ENCODE data around the gene METRNL.
"Not testable (repeated sequence)": the region's sequence is repeated elsewhere in the genome, so short reads cannot be mapped to it uniquely, and the experiment has no call there.

The METRNL gene

DNA sequence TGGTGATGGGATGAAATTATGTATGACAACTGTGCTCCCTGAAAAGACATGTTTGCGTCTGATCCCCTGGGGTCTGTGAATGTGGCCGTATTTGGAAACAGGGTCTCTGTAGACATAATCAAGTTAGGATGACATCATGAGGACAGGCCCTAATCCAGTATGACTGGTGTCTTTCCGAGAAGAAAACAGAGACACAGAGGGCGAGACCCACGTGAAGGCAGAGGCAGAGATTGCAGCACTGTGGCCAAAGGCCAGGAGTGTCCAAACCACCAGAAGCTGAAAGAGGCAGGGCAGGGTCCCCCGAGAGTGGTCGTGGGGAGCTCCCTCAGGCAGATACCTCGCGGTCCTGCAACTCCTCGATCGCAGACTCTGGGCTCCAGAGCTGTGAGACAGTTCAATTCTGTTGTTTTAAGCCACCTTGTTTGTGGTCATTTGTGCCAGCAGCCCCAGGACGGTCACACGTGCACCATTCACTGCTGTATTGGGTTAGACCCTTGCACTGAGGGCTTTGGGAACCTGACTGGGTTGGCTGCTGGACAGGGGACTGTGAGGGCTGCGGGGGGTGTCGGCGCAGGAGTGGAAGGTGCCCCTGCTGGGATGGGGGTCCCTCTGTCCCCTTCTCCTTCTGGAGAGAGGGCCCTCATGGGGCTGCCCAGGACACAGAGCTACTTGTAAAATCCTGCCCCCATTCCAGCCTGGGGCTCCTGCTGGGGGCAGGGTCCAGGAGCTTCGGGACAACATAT, 27.7 kb downstream of the METRNL start:
- no peak for DNase-seq (ENCODE audit: low spot score)

DNA sequence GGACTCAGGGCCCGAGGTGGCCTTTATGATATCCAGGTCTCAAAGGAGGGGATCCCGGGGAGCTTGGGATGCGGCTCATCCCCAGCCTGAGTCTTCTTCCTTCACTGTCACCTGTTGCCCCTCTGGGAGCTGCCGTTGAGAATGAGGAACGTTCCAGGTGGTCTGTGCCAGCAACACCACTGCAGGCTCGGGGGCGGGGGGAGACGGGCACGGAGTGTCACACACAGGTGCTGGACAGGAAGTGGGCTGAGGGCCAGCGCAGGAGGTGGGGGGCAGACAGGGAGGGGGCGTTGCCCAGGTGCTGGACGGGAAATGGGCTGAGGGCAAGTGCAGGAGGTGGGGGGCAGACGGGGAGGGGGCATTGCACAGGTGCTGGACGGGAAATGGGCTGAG, 28.2 kb downstream of the METRNL start:
- DNase-seq (ENCODE audit: low spot score), result no peak

DNA sequence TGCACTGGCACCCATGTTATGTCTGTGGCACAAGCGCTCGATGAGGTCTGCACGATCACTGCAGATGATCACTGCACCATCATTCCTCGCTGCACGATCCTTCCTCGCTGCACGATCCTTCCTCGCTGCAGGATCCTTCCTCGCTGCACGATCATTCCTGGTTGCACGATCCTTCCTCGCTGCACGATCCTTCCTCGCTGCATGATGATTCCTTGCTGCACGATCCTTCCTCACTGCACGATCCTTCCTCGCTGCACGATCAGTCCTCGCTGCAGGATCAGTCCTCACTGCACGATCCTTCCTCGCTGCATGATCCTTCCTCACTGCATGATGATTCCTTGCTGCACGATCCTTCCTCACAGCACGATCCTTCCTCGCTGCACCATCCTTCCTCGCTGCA, 29.3 kb downstream of the METRNL start:
- no peak for DNase-seq (ENCODE audit: low spot score)

DNA sequence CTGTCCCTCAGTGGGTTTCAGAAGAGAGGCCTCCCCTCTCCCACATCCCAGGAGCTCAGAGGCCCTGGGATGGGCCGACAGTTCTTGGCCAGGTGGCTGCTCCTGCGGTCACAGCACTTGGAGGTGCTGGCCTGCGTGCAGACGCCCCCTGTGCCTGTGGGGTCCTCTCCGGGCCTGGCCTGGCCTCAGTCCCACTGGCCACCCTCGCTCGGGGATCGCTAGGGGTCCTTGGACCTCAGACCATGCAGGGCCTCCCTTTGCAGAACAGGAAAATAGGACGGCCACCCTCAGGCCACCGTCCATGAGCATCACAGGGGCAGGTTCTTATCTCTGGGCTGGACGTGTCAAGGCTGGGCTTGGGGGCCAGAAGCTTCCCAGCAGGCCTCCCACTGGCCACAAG, 30.0 kb downstream of the METRNL start:
- no peak for DNase-seq (ENCODE audit: low spot score)

DNA sequence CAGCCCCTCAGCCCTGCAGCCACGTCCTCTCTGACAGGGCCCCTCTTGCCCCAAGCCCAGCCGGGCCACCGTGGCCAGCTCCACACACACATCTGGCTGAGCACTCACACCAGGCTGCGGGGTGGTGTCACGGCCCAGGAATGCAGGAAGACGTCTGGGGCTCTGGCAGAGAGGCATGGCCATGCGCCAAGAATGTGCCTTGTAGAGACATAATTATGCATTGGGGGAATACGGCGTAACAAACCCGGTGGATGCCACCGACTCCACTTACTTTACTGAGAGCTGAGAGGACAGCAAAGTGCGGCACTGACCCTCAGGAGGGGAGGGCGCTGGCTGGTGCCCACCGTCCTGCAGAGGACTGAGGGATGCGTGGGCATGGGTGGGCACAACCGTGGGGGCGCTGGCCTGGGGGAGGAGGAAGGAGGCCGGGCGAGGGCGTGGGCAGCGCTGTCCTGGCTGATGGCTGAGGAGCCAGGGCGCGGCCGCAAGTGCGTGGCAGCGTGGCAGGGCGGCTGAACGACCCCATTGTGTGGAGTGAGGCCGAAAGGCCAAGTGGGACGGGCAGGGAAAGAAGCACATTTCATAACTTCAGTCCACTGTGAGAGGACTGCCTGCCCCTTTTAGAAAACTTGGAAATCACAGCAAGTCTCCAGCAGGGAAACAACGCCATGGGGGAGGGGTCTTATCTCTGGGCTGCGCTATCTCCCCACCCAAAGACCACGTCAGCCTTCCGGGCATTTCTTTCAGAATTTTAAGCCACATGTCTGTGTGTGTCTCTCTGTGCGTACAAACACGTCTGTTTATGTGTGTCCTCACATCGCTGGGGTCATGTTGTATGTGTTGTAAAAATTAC, 30.6 kb downstream of the METRNL start:
- peak; percentile 96 for DNase-seq (ENCODE audit: low spot score)

DNA sequence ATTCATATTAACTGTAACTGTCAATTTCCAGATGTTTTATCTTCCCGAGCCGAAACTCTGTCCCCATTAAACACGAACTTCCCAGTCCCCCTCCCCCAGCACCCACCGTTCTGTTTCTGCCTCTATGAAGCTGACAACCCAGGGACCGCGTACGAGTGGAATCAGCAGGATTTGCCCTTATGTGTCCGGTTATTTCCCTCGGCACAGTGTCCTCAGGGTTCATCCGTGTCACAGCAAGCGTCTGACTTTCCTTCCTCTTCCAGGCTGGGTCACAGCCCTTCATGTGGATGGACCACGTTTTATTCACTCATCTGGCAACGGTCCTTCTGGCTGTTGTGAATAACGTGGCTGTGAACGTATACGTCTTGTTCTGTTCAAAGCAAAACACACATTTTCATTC, 31.3 kb downstream of the METRNL start:
- peak; percentile 68 for DNase-seq (ENCODE audit: low spot score)

DNA sequence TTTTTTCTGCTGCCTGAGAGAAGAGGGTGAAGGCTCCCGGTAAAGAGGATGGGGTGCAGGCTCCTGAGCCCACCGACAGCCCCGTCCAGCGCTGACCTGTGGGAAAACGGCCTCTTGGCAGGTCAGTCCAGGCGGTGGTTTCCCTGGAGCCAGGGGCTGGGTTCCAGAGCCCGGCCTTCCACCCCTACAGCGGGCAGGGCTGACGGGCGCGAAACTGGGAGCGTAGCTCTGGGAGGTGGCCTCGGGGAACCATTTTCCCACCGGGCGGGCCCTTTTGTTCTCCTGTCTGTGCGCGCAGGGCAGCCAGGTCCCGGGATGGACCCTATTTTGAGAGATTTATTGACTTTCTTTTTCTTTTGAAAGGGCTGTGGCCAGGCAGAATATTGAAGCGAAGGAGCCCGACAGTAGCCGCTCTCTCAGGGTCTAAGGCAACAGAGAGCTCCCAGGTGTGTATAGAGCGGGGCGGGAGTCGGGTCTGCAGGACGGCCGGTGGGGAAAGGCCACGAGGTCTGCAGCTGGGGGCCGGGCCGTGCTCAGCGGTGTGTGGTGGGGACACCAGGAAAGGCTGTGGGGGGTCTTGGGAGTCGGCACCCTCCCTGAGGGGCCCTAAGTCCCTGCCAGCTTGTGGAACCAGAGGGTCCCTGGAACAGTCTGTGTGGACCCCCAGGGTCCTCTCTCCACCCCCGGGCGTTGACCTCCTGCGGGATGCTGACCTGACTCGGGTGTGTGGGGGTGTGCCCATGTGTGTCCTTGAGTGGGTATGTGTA, 32.3 kb downstream of the METRNL start:
- DNase-seq (ENCODE audit: low spot score), result no peak

DNA sequence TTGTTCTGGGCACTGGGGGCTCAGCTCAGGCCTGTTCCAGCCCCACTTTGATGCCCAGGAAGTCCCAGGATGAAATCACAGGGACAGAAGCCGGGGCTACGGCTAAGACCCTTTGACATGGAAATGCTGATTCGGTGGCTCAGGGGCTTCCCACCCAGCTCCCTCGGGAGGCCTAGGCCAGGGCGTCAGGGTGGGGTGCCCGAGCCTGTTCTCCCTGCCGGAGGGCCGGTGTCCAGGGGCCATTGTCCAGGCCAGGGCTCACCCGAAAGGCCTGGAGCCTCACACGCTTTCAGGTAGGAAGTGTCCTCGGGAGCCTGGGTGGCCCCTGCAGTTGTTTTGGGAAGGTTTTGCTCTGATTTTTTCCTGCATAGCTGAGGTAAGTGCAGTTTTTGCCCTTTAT, 34.0 kb downstream of the METRNL start:
- no peak for DNase-seq (ENCODE audit: low spot score)

DNA sequence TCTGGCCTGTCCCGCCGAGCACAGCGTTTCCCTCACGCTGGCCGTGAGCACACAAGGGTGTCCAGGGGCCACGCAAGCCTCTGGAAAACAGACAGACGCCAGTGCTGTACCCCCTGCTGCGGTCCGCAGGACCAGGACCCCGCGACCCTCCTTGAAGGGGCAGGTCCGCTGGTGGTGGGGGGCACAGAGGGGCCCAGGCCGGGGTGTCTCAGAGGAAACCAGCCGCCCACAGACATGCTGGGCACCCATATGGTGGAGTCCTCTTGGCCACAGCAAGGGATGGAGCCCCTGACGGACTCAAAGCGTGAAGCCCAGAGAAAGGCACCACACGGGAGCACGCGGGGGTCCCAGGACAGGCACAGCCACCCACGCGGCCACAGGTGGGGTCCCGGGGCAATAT, 34.4 kb downstream of the METRNL start:
- DNase-seq (ENCODE audit: low spot score), result no peak

DNA sequence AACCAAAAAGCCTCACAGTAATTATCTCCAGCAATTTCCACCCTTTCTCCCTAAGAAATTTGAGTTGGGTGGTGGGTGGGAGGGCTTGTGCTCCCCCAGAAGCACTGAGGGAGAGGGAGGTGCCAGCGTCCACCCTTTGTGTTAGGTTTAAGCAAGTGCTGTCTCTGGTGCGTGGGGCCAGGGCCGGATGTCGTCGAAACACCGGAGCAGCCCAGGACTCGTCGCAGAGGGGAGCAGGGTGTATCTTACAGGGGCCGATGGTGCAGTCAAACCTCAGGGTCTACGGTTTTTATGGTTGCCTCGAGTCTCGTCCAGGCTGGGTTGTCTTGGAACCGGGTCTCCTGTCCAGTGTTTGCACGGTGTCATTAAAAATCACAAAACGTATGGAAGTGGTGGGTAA, 35.3 kb downstream of the METRNL start:
- no peak for DNase-seq (ENCODE audit: low spot score)

DNA sequence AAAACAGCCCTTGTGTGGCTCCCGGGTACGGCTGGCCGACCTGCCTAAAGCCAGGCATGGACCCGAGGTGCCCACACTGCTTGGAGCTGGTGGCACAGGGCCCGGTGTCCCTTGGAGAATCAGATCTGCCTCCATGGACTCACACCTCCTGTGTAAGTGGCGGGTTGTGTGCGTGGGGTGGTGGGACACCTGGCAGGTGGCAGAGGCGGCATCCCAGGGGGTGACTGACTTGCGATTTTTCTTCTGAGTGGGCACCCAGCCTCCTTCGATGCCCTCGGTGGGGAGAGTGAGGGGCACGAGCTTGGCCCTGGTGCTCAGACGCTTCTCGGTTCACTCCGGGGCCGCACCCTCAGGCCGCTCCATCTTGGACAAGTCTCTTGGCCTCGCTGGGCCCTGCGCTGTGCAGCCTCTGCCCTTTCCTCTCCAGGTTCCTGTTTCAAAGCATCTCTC, 35.8 kb downstream of the METRNL start:
- no peak for DNase-seq (ENCODE audit: low spot score)

DNA sequence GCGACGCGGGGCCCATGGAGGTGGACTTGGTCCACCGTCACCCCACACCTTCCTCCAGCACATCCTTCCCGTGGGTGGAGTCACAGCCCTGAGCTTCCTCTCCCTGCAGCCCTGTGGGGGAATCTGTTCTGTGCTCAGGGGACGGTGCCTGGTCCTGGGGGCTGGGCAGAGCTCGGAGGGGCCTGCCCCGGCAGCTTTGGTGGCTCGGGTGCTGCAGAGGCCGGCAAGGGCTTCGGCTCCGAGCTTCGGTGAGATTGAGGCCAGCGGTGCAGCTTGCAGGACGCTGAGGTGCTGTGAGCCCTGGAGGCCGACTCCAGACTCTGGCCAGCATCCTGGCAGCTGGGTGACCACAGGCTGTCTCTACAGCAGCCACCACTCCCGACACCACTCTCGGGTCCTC, 36.4 kb downstream of the METRNL start:
- no peak for DNase-seq (ENCODE audit: low spot score)

DNA sequence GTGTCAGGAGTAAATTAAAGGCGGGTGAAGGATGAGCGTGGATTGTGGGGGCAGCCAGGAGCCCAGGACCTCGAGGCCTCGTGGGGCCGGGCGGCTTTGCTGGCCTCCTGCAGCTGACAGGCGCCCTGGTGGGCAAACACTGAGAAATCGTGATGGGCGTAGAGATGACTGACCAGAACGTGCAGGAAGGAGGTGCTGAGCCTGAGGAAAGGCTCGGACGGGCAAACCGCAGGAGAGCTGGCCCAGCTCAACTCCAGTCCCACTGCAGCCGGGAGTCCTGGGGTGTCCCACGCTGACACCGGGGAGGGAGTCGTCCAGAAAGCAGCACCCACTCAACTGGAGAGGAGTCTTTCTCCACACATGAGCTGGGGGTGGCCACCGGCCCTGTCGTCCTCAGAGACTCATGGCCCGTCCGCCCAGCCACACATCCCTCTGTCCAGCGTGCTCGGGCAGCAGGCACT, 36.9 kb downstream of the METRNL start:
- no peak for DNase-seq (ENCODE audit: low spot score)

DNA sequence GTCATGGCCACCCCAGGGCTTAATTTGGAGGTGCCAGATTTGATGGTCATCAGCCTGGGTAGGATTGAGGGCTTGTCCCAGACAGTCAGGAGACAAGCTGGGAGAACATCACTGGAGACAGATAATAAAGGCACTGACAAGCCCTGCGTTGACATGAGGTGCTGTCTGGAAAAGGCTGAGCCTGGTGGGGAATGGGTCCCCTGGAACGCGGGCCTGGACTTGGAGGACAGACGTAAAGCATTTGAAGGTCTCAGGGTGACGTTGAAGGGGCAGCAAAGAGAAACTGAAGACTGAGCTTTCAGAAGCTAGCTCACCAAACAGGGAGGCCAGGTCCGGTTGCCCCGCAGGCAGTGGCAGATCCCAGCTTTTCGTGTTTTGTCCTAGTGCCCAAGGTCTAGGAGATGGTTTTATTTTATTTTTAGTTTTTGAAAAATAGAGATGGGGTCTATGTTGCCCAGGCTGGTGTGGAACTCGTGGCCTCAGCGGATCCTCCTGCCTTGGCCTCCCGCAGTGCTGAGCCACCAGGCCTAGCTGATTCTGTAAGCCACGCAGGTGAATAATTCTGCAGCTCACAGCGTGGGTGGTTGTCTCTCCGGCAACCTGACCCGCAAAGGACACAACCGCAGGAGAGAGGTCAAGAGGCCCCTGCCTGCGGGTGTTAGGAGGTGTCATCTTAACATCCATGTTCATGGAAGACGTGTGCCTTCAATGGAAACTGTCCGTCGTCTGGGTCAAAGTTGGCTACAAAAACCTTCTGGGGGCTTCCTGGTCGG, 37.6 kb downstream of the METRNL start:
- no peak for DNase-seq (ENCODE audit: low spot score)

DNA sequence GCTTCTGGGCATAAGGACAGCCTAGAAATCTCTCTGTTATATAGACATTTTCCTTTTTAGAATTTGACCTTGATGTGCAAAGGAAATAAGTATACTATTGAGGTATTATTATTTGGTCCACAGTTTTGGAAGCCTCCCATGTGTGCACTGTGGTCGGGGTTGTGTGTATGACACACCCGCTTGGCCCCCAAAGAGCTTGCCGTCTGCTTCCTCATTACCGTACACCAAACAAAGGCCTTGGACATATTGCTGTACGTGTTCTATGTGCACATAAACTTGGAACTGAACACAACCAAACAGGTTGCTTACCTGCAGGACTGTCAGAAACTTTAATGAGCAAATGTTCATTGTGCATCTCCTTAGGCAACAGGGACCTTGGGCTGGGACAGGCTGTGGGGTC, 38.2 kb downstream of the METRNL start:
- no peak for DNase-seq (ENCODE audit: low spot score)

DNA sequence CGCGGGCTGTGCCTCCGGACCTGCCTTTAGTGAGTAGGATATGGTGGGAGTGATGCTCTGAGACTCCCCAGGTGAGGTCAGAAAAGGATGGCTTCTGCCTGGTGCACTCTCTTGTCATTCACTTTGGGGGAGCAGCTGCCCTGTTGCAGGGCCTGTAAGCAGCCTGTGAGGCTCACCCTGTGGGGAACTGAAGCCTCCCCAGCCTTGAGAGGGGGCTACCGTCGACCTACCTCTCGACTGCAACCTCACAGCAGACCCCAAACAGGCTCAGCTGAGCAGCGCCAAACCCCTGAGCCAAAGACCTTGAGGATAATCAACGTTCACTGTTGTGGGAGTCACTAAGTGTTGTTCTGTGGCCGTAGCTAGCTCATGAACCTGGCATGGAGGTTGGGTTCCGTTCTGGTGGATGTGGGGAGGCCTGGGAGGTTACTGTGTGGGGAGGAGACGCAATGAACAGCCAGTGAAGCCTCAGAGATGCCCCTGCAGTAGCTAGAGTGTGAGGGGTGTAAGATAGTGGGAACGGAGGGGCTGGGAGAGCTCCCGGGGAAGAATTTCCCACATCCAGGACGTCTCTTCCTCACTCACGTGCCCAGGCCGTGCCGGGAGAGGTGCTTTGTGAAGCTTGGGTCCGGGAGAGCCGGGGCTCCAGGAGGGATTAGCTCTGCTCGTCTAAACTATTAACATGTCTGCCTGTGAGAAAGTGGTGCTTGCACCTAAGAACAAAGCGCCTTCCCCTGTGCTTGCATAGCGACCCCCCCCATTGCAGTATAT, 38.8 kb downstream of the METRNL start:
- DNase-seq (ENCODE audit: low spot score), result no peak

DNA sequence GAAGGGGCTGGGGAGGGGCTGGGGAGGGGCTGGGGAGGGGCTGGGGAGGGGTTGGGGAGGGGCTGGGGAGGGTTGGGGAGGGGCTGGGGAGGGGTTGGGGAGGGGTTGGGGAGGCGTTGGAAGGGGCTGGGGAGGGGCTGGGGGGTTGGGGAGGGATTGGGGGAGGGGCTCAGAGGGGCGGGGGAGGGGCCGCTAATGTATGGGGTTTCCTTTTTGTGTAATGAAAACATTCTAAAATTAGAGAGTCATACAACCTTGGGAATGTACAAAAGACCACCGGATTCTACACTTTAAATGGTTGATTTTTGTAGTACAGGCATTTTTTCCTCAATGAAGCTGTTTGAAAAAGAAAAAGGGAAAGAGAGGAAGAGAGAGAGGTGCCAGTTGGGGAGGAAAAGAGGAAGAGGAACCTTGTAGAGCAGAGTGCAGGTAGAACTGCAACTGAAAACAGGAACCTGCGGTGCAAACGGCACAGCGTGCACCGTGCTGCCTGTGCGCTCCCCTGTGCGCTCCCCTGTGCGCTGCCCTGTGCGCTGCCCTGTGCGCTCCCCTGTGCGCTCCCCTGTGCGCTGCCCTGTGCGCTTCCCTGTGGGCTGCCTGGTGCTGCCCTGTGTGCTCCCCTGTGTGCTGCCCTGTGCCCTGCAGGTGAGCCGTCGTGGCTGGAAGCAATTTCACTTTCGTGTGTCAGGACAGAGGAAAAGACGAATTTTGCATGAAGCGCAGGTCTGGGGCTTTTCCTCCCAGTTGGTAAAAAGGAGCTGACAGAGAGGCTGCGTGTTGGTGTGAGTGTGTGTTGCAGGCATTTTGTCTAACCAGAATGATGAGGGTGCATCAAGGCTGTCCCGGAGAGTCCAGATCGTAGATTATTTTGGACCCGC, 40.8 kb downstream of the METRNL start:
- DNase-seq (ENCODE audit: low spot score), result no peak

DNA sequence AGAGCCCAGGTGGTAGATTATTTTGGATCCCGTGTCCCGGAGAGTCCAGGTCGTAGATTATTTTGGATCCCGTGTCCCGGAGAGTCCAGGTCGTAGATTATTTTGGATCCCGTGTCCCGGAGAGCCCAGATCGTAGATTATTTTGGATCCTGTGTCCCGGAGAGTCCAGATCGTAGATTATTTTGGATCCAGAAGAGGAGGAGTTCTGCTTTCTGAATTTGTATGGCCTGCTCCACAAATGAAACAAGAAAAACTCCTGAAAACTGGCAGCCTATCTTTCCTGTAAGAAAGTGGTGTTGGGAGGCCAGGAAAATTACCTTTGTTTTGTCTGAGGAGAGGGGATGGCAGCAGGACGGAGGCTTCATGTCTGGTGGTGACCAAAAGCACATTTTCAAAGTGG, 42.1 kb downstream of the METRNL start:
- DNase-seq (ENCODE audit: low spot score), result not testable (repeated sequence)

DNA sequence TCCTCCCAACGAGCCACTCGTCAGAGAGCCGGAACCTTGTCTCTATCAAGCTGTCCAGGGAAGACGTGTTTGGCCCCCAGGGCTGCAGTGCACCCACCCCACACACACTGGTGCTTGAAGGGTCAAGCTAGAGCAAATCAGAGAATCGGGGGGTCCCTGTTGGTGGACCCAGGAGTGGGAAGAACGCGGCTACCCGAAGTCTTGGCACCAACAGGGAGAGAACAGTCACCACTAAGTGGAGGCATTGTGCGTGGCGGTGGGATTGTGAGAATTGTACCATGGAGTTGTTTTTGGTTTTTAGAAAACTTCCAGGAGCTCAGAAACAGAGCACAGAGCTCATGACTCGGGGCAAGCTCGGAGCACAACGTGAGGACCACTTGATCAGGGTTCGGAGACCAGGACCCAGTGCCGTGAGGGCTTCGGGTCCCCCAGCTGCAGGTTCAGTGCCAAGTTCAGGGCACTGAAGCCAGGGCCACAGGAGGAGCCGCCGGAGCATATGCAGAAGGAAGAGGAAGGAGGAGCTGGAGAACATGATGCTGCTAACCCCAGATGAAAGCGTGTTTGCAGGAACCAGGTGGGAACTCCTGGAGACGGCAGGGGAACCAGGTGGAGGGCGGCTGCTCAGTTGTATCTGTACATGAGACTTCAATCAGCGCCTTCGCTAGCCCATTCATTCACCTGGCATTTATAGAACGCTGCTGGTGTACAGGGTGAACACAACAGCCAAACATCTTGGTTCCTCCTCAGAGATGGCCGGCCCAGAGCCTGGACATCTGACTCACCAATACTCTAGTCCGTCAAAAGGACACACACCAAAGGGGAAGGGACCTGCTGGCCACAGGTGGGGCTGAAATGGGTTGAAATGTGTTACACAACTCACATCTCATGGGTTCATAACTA, 42.8 kb downstream of the METRNL start:
- DNase-seq (ENCODE audit: low spot score), result no peak
